GM18505 (cell line): ENCODE data around the gene SLC25A48.
"Not testable (repeated sequence)": the region's sequence is repeated elsewhere in the genome, so short reads cannot be mapped to it uniquely, and the experiment has no call there.

ENCODE experiments used
- ATAC-seq: cut with Tn5 transposase; IDR thresholded peaks from one replicate; pipeline ENCODE4 v1.9.1; 2021; ENCODE audit not compliant: unreplicated experiment
- POLR2A ChIP-seq: IDR thresholded peaks from 4 replicates; pipeline ENCODE4 v1.6.1; 2011; ENCODE audit warnings: borderline replicate concordance; ENCODE audit not compliant: insufficient read depth, insufficient read length; ENCODE audit errors: extremely low read depth

SLC25A48 gene

GRCh38 chr5:135851915-135852845 lies 17.7 kb downstream of the SLC25A48 start:
- no peak for ATAC-seq
- no peak for TF ChIP-seq POLR2A

- TF ChIP-seq POLR2A: no peak
- no peak for ATAC-seq
Measured at GRCh38 chr5:135857630-135858311, 23.3 kb downstream of the SLC25A48 start.

GRCh38 chr5:135859186-135859585 lies 24.7 kb downstream of the SLC25A48 start:
- not testable (repeated sequence) for ATAC-seq

- TF ChIP-seq POLR2A: no peak
- no peak for ATAC-seq
Measured at GRCh38 chr5:135859641-135860040, 25.2 kb downstream of the SLC25A48 start.

- TF ChIP-seq POLR2A: no peak
- ATAC-seq: no peak
Measured at GRCh38 chr5:135861641-135862040, 27.2 kb downstream of the SLC25A48 start.

GRCh38 chr5:135862086-135862485 lies 27.6 kb downstream of the SLC25A48 start:
- ATAC-seq: no peak
- TF ChIP-seq POLR2A: no peak

GRCh38 chr5:135862744-135863143 lies 28.3 kb downstream of the SLC25A48 start:
- no peak for TF ChIP-seq POLR2A
- no peak for ATAC-seq

- no peak for ATAC-seq
- no peak for TF ChIP-seq POLR2A
Measured at GRCh38 chr5:135864503-135865435, 30.3 kb downstream of the SLC25A48 start.

GRCh38 chr5:135866016-135866415 lies 31.6 kb downstream of the SLC25A48 start:
- no peak for ATAC-seq
- TF ChIP-seq POLR2A: no peak

- ATAC-seq: no peak
- TF ChIP-seq POLR2A: no peak
Measured at GRCh38 chr5:135867599-135867998, 33.1 kb downstream of the SLC25A48 start.

- no peak for TF ChIP-seq POLR2A
- no peak for ATAC-seq
Measured at GRCh38 chr5:135868681-135869080, 34.2 kb downstream of the SLC25A48 start.

- no peak for ATAC-seq
- no peak for TF ChIP-seq POLR2A
Measured at GRCh38 chr5:135869276-135869675, 34.8 kb downstream of the SLC25A48 start.

GRCh38 chr5:135869935-135870334 lies 35.5 kb downstream of the SLC25A48 start:
- no peak for TF ChIP-seq POLR2A
- ATAC-seq: no peak

- ATAC-seq: no peak
- TF ChIP-seq POLR2A: no peak
Measured at GRCh38 chr5:135871268-135871915, 36.9 kb downstream of the SLC25A48 start.
